GM13976 (cell line): ENCODE results near the gene HDDC2.

Experiments
- DNase-seq: peaks from one replicate; pipeline ENCODE4 v3.0.0; 2012; ENCODE audit warnings: low spot score
- in situ Hi-C: fragments of 300-500 bp; cut with MboI; formaldehyde crosslinking; loops from one replicate; pipeline ENCODE4 v1.12.0; 2022; ENCODE audit warnings: low sequenced_read_pairs, mixed read lengths, inconsistent platforms; ENCODE audit not compliant: unreplicated experiment
- TF ChIP-seq, protein P1 (sequence below): IDR thresholded peaks from 2 replicates; pipeline ENCODE4 v1.5.1; 2012; ENCODE audit warnings: borderline replicate concordance, mild to moderate bottlenecking; ENCODE audit not compliant: insufficient read depth; ENCODE audit errors: extremely low read depth, missing control alignments, control extremely low read depth

Gene HDDC2

DNA sequence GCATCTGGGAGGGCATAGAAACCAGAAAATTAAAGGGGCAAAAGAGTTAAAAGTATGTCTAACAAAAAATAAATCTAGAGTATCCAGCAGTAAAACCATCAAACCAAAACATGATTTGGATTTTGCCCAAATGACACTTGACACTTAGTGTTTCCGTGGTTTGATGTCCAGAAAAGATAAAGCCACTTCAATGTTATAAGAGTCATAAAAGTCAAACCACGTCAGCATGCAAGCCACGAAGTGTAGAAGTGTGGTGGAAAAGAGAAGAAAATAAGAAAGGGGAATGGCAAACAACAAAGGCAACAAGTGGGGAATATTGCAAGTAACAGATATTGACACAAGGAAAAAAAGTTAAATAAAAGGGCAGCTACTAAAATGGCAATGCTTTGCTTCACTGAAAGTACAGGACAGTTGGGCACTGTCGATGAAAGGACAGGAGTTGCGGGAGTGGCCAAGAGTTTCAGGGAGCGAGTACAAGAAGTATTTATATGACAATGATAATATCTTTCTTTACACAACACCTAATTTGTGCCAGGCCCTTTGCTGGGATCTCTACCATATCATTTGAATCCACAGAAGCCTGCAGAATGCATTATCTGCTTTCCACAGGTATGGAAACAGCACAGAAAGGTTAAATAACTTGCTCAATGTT is 6.3 kb upstream of the HDDC2 start:
- DNase-seq = no peak
- TF ChIP-seq, protein P1, sequence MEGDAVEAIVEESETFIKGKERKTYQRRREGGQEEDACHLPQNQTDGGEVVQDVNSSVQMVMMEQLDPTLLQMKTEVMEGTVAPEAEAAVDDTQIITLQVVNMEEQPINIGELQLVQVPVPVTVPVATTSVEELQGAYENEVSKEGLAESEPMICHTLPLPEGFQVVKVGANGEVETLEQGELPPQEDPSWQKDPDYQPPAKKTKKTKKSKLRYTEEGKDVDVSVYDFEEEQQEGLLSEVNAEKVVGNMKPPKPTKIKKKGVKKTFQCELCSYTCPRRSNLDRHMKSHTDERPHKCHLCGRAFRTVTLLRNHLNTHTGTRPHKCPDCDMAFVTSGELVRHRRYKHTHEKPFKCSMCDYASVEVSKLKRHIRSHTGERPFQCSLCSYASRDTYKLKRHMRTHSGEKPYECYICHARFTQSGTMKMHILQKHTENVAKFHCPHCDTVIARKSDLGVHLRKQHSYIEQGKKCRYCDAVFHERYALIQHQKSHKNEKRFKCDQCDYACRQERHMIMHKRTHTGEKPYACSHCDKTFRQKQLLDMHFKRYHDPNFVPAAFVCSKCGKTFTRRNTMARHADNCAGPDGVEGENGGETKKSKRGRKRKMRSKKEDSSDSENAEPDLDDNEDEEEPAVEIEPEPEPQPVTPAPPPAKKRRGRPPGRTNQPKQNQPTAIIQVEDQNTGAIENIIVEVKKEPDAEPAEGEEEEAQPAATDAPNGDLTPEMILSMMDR = no peak
- in situ Hi-C loops = no loop called here

DNA sequence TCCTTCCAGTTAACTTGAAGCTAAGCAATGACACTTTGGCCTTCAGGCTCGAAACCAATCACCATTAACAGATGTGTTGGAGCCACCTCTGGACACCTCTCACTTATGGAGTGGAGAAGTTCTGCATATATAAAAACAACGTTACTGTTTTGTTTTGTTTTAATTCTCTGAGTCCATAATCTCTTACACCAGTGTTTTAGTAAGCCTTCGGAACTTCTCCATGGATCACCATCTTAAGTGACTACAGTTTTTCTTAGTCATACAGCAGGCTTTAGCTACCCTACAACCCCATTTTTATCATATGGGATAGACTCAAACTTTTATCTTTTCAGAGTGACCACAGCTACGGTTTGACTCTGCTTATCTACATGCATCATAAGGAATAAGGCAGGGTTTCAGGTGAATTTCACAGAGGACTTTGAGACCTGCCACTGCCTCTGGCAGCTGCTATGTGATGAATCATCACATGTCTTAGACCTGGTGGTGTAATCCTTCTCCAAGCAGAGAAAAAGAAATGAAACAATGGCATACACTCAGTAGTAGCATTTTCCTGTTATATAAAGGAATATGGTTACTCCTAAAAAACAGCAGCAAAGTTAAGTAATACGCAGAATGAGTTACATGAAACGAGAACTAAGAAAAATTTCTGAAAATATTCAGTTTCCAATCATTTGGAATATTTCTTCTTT is 5.5 kb upstream of the HDDC2 start:
- no peak for DNase-seq
- in situ Hi-C loops = no loop called here
- TF ChIP-seq, protein P1 = no peak

DNA sequence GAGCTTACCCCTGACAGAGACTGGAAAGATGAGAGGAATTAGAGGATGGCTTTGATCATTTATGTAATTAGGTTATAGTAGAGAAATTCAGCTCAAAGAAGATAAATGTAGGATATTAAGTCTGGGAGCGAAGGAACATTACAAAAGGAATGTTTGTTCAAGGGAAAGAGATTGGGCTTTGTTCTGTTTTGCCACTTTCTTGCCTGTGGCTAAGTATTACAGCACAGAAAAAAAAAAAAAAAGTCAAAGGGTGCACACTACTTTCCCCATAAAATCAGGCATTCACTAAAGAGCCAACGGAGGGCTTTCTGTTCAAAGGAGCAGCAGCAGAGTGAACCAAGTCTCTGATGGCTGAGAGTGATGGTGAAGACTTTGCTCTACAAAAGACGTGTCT is 5.0 kb upstream of the HDDC2 start:
- DNase-seq = no peak
- in situ Hi-C loops = no loop called here
- TF ChIP-seq, protein P1 = no peak

DNA sequence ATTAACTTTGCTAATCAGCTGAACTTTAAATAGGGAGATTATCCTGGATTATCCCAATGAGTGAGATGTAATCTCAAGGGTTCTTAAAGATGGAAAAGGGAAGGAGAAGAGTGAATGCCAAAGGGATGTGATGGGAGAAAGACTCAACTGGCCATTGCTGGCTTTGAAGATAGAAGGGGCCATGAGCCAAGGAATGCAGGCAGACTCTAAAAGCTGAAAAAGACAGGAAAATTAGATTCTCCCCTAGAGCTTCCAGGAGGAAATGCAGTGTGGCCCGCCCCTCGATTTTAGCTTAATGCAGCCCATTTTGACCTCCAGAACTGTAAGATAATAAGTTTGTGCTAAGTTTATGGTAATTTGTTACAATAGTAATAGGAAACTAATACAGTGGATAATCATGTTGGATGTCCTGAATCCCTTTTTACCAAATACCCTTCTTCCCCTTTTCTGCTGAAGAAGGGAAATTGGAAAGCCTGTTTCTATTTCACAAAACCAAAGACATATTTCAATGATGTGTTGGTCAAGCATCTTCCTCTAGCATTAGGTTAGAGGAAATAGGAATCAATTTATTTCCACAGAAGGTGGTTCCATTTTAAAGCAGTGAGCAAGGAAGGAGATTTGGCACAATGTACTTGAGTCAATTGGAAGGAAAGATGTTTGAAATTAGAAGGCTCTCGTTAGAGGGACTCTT is 3.3 kb upstream of the HDDC2 start:
- in situ Hi-C loops = no loop called here
- TF ChIP-seq, protein P1 = no peak
- DNase-seq = no peak

DNA sequence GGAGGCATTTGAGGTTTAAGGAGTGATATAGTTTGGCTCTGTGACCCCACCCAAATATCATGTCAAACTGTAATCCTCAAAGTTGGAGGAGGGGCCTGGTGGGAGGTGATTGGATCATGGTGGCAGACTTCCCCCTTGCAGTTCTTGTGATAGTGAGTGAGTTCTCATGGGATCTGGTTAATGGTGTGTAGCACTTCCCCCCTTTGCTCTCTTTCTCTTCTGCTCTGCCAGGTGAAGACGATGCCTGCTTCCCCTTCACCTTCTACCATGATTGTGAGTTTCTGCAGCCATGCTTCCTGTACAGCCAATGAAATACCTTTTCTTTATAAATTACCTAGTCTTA is 1.7 kb upstream of the HDDC2 start:
- TF ChIP-seq, protein P1 = no peak
- DNase-seq = no peak
- in situ Hi-C loops = no loop called here

DNA sequence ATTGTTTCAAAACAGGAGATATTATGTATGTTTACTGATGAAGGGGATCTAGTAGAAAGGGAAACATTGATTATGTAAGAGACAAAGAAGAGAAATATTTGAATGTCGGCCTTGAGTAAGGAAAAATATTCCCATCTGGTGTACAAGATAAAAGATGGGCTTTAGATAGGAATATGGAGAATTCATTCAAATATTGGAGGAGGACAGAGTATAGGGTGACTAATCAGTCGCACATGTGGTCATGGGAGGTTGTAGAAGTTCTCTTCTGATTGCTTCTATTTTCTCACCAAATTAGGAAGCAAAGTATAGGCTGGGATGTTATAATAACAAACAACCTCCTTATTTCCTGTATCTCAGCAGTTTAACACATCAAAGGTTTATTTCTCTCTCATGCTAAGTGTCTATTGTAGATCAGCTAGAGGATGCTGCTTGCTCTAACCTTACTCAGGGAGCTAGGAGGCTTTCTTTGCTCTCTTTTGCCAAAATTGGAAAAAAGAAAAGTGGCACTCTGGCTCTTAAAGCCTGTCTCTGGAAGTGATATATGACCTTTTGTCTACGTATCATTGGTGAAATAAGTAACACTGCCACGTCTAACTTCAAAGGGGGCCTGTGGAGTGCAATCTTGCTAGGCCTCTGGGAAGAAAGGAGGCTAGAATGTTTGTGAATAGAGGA is 1.2 kb upstream of the HDDC2 start:
- in situ Hi-C loops = no loop called here
- TF ChIP-seq, protein P1 = no peak
- no peak for DNase-seq
